Neural crest cell (in vitro differentiated cells): ENCODE data around the gene MICAL2. TPM values are rescaled to one million over a fixed set of nuclear protein-coding genes. Genes with fewer than 3 reads are reported as not detected.

Experiments
- DNase-seq: peaks from one replicate; pipeline ENCODE4 v3.0.0; 2021; ENCODE audit warnings: low read depth, mixed read lengths, low spot score
- H3K27ac Mint-ChIP-seq: one replicate; pipeline ENCODE4 v1.8.0; 2021; ENCODE audit warnings: mild to moderate bottlenecking, mixed read lengths; ENCODE audit not compliant: unreplicated experiment
- H3K27me3 Mint-ChIP-seq: 2 replicates; pipeline ENCODE4 v1.8.0; 2021; ENCODE audit warnings: low read depth, mild to moderate bottlenecking, mixed read lengths
- H3K36me3 Mint-ChIP-seq: 2 replicates; pipeline ENCODE4 v1.8.0; 2021; ENCODE audit warnings: low read depth, mild to moderate bottlenecking, mixed read lengths
- H3K4me1 Mint-ChIP-seq: 2 replicates; pipeline ENCODE4 v1.8.0; 2021; ENCODE audit warnings: mixed read lengths
- H3K4me3 Mint-ChIP-seq: one replicate; pipeline ENCODE4 v1.8.0; 2021; ENCODE audit warnings: mild to moderate bottlenecking, mixed read lengths
- H3K9me3 Mint-ChIP-seq: 2 replicates; pipeline ENCODE4 v1.8.0; 2021; ENCODE audit warnings: mixed read lengths
- CTCF ChIP-seq: fragments of 200-600 bp; sonication (generic); conservative IDR thresholded peaks from 2 replicates; pipeline ENCODE4 v1.5.0; 2021; ENCODE audit warnings: antibody characterized with exemption, mild to moderate bottlenecking
- total RNA-seq: library from RNA; stranded (reverse); gene quantifications from 2 replicates; pipeline ENCODE4 v1.2.1, GENCODE V29; 2021

MICAL2 gene
- total RNA-seq, 1 donor from 2014 or later: 1.1 TPM

GRCh38 chr11:12180257-12181205, 70.1 kb downstream of the MICAL2 start:
- no peak overlapping the region for H3K4me3 Mint-ChIP-seq
- no peak overlapping the region for H3K27ac Mint-ChIP-seq
- no peak for TF ChIP-seq CTCF
- no peaks in the 10 kb centered on the region for H3K9me3 Mint-ChIP-seq
- H3K27me3 Mint-ChIP-seq: no peaks in the 10 kb centered on the region
- DNase-seq: no peak
- H3K36me3 Mint-ChIP-seq: no peaks in the 10 kb centered on the region
- H3K4me1 Mint-ChIP-seq: peaks cover 7% of the 10 kb centered on the region

- H3K36me3 Mint-ChIP-seq: no peaks in the 10 kb centered on the region
- peaks cover 19% of the 10 kb centered on the region for H3K4me1 Mint-ChIP-seq
- no peak for TF ChIP-seq CTCF
- H3K4me3 Mint-ChIP-seq: no peak overlapping the region
- H3K9me3 Mint-ChIP-seq: no peaks in the 10 kb centered on the region
- H3K27me3 Mint-ChIP-seq: no peaks in the 10 kb centered on the region
- H3K27ac Mint-ChIP-seq: no peak overlapping the region
- no peak for DNase-seq
These were observed 71.9 kb downstream of the MICAL2 start for GRCh38 chr11:12182302-12182675.

DNA sequence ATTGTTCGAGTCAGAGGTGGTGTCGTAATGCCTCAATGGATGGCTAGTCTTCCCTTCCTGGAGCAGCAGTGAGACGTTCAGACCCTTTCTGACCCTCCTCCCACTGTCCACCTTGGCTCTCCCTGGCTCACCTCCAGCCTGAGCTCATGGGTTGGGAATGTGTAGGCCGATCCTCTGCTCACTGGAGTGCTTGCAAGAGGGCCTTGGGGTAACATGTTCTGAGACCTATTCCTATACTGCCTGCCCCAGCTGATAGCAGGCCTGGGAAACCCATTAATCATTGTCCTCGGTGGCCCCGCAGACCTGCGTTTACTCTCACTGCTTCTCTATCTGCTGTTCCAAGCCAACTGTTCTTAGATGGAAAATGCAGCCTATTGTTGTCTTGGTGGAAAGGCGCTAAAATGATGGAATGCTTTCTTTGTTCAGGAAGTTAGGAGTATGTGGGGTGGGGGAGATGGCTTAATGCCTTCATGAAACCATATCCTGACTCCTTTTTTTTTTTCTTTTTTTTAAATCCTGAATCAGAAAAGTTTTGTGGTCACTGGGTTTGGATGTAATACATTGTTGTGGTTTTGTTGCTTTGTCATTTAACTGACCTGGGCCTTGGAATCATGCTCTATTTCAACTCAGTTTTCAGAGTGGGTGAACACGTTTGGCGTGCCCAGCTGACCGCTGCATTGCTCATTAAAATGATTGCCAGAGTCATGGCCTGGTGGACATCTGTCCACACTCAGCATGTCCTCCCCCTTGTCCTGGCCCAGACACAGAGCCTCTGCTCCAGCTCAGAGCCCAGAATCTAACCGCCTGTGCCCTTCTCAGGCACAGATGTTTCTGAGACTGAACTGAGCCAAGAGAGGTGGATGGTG, 72.5 kb downstream of the MICAL2 start:
- no peaks in the 10 kb centered on the region for H3K36me3 Mint-ChIP-seq
- H3K9me3 Mint-ChIP-seq: no peaks in the 10 kb centered on the region
- DNase-seq: no peak
- TF ChIP-seq CTCF: no peak
- H3K27ac Mint-ChIP-seq: no peak overlapping the region
- no peaks in the 10 kb centered on the region for H3K27me3 Mint-ChIP-seq
- peaks cover 19% of the 10 kb centered on the region for H3K4me1 Mint-ChIP-seq
- no peak overlapping the region for H3K4me3 Mint-ChIP-seq

DNA sequence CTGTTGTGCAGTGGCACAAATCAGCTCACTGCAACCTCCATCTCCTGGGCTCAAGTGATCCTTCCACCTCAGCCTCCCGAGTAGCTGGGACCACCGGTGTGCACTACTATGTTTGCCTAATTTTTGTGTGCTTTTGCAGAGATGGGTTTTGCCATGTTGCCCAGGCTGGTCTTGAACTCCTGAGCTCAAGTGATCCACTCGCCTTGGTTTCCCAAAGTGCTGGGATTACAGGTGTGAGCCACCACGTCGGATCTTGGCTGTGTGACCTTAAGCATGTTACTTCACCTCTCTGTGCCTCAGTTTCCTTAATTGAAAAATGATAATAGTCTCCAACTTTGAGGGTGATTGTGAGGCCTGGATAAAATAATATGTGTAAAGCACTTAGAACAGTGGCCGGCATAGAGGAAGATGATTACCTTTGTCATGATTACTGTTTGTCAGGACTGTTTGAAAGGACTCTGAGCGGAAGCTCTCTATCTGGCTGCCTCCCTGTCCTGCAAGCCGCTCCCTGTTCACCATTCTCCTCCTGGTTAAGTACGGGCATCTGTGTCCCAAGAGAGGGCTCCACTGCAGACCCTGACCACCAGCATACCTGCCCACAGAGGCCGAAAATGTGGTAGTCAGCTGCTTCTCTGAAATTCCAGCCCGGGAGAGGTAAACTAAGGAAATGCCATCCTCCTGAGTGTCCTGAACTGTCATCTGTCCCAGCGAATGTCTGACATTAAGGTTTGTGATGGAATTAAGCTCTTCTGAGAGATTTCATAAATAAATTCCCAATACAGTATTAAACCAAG, 73.6 kb downstream of the MICAL2 start:
- Mint-ChIP-seq H3K27ac (no peak overlapping the region), H3K27me3 (no peaks in the 10 kb centered on the region), H3K4me1 (peaks cover 19% of the 10 kb centered on the region), H3K36me3 (no peaks in the 10 kb centered on the region), H3K9me3 (no peaks in the 10 kb centered on the region), H3K4me3 (no peak overlapping the region)
- no peak for DNase-seq
- TF ChIP-seq CTCF: no peak

GRCh38 chr11:12184699-12185098, 74.3 kb downstream of the MICAL2 start:
- Mint-ChIP-seq H3K4me1 (peaks cover 19% of the 10 kb centered on the region), H3K27me3 (no peaks in the 10 kb centered on the region), H3K4me3 (no peak overlapping the region), H3K9me3 (no peaks in the 10 kb centered on the region), H3K27ac (no peak overlapping the region), H3K36me3 (no peaks in the 10 kb centered on the region)
- no peak for DNase-seq
- TF ChIP-seq CTCF: no peak
